B cell (primary cell): Measurements from ENCODE around the gene CHST8. TPM values are rescaled to one million over a fixed set of nuclear protein-coding genes. Genes with fewer than 3 reads are reported as not detected.

Experiments used
- ATAC-seq: fragments of 200-7000 bp; cut with Tn5 transposase; one replicate; pipeline ENCODE4 v1.10.0; 2021; ENCODE audit warnings: low read depth, mild to moderate bottlenecking, moderate number of reproducible peaks, moderate library complexity
- CTCF ChIA-PET: fragments of 350-600 bp; sonication (Branson Sonifier 250); formaldehyde crosslinking; loops from one replicate; lab custom pipeline; 2021; ENCODE audit warnings: antibody characterized with exemption, inconsistent platforms; lab: Charles Lee
- POLR2A ChIA-PET: fragments of 350-600 bp; sonication (Branson Sonifier 250); formaldehyde crosslinking; loops from one replicate; lab custom pipeline; 2021; ENCODE audit warnings: antibody characterized with exemption; lab: Charles Lee
- DNase-seq: peaks from one replicate; pipeline ENCODE4 v3.0.0; 2013
- H2AFZ ChIP-seq: 2 replicates; pipeline ENCODE4 v1.6.1; 2012; ENCODE audit warnings: mild to moderate bottlenecking, low read depth, low read length; ENCODE audit not compliant: insufficient read depth, poor library complexity, severe bottlenecking
- H3K27ac ChIP-seq, 2 donors: 1 replicate in 1 of 2; 2 replicates in 1 of 2; pipeline ENCODE4 v1.5.1; 2012 to 2013; ENCODE audit warnings: low read length in 2 of 2, mild to moderate bottlenecking in 2 of 2, moderate library complexity in 1 of 2
- H3K27me3 ChIP-seq, 4 experiments: fragments of 200-600 bp in 1 of 4; sonication (generic) in 1 of 4; replicated peaks in 1 of 4; 1 replicate in 2 of 4; 2 replicates in 2 of 4; pipeline versions ENCODE4 v1.6.1 to v1.7.0; 2013 to 2016; ENCODE audit warnings: low read length in 3 of 4, mild to moderate bottlenecking in 2 of 4, mixed read lengths in 1 of 4, moderate library complexity in 1 of 4; ENCODE audit not compliant: insufficient read depth in 4 of 4, control insufficient read depth in 3 of 4; ENCODE audit errors: control extremely low read depth in 1 of 4
- H3K36me3 ChIP-seq, 2 experiments: replicated peaks in 1 of 2; 1 replicate in 1 of 2; 2 replicates in 1 of 2; pipeline versions ENCODE4 v1.6.1 to v1.7.1; 2013; ENCODE audit warnings: low read length in 1 of 2; ENCODE audit not compliant: insufficient read depth in 2 of 2, control insufficient read depth in 1 of 2; ENCODE audit errors: control extremely low read depth in 1 of 2, extremely low read depth in 1 of 2
- H3K4me1 ChIP-seq, 2 donors: fragments of 200-600 bp in 1 of 2; sonication (generic) in 1 of 2; 1 replicate in 1 of 2; 2 replicates in 1 of 2; pipeline versions ENCODE4 v1.5.1 to v1.6.1; 2013 to 2017; ENCODE audit warnings: low read length in 2 of 2; ENCODE audit not compliant: control insufficient read depth in 2 of 2, insufficient read depth in 2 of 2
- H3K4me2 ChIP-seq: replicated peaks from 2 replicates; pipeline ENCODE3; 2012; ENCODE audit warnings: mild to moderate bottlenecking, low read depth, low read length; ENCODE audit not compliant: poor library complexity, severe bottlenecking
- H3K4me3 ChIP-seq, 5 experiments: fragments of 200-600 bp in 1 of 5; sonication (generic) in 1 of 5; 1 replicate in 3 of 5; 2 replicates in 2 of 5; pipeline versions ENCODE4 v1.5.1 to v1.7.0; 2011 to 2016; ENCODE audit warnings: low read length in 4 of 5, mild to moderate bottlenecking in 4 of 5, low read depth in 2 of 5, control low read depth in 1 of 5, moderate library complexity in 1 of 5; ENCODE audit not compliant: insufficient read depth in 1 of 5; ENCODE audit errors: control extremely low read depth in 1 of 5, extremely low read depth in 1 of 5
- H3K79me2 ChIP-seq: fragments of 200-600 bp; sonication (generic); one replicate; pipeline ENCODE4 v1.6.0; 2016; ENCODE audit warnings: low read length; ENCODE audit not compliant: control insufficient read depth, insufficient read depth
- H3K9ac ChIP-seq: fragments of 200-600 bp; sonication (generic); 2 replicates; pipeline ENCODE4 v1.6.1; 2017; ENCODE audit warnings: mild to moderate bottlenecking, low read length, moderate library complexity
- H3K9me3 ChIP-seq, 3 donors: one replicate each; pipeline versions ENCODE4 v1.6.1 to v1.7.1; 2013; ENCODE audit warnings: low read length in 2 of 3; ENCODE audit not compliant: control insufficient read depth in 2 of 3, insufficient read depth in 1 of 3; ENCODE audit errors: control extremely low read depth in 1 of 3
- H4K20me1 ChIP-seq: 2 replicates; pipeline ENCODE4 v1.6.0; 2012; ENCODE audit warnings: mild to moderate bottlenecking, low read length; ENCODE audit not compliant: insufficient read depth, control insufficient read depth, poor library complexity, severe bottlenecking
- H3K27ac Mint-ChIP-seq: one replicate; pipeline ENCODE4 v1.8.0; 2021; ENCODE audit warnings: mixed read lengths
- H3K27me3 Mint-ChIP-seq: one replicate; pipeline ENCODE4 v1.8.0; 2021; ENCODE audit warnings: mixed read lengths
- H3K4me1 Mint-ChIP-seq: one replicate; pipeline ENCODE4 v1.8.0; 2021; ENCODE audit warnings: mixed read lengths
- H3K4me3 Mint-ChIP-seq: one replicate; pipeline ENCODE4 v1.8.0; 2021; ENCODE audit warnings: mixed read lengths
- H3K9me3 Mint-ChIP-seq: one replicate; pipeline ENCODE4 v1.8.0; 2022; ENCODE audit warnings: mixed read lengths; ENCODE audit not compliant: insufficient read depth
- CTCF ChIP-seq: fragments of 200-600 bp; IDR thresholded peaks from one replicate; pipeline ENCODE4 v1.8.0; 2022; ENCODE audit warnings: antibody characterized with exemption, mild to moderate bottlenecking
- EZH2 ChIP-seq: IDR thresholded peaks from 2 replicates; pipeline ENCODE4 v1.6.1; 2012; ENCODE audit warnings: borderline replicate concordance, low read depth, mild to moderate bottlenecking, moderate library complexity, low read length; ENCODE audit not compliant: insufficient read depth, poor library complexity, severe bottlenecking
- WGBS: methylation state at CpG from one replicate; pipeline ENCODE4 v1.1.5; 2013; ENCODE audit warnings: missing lambda C conversion rate; ENCODE audit not compliant: insufficient coverage; 5-methylcytosine and 5-hydroxymethylcytosine counted together
- intact Hi-C: fragments of 100-400 bp; cut with micrococcal nuclease; formaldehyde crosslinking; loops from one replicate; pipeline ENCODE4 v1.10.0; 2022
- polyA plus RNA-seq: library from polyadenylated mRNA; depleted of rRNA; stranded (reverse); fragments of >200 nt; gene quantifications from 2 replicates; pipeline ENCODE4 v1.2.3, GENCODE V29; 2012
- total RNA-seq, 2 donors: library from RNA; stranded (reverse); fragments of 120-200 nt in 1 of 2; gene quantifications; 1 replicate in 1 of 2; 2 replicates in 1 of 2; pipeline versions ENCODE4 v1.2.3 to v1.2.4, GENCODE V29; 2013 to 2022

The CHST8 gene
- total and polyA plus RNA-seq, 2 donors (not counting 1 experiment from before 2014, with no cell fraction given) = not detected

GRCh38 chr19:33777753-33778088, 156.0 kb downstream of the CHST8 start:
- no peaks in the 10 kb centered on the region for H4K20me1 ChIP-seq
- peaks cover 3 to 4% of the 10 kb centered on the region in 2 donors for H3K4me1 ChIP-seq
- TF ChIP-seq EZH2 = no peak
- TF ChIP-seq CTCF = no peak
- peaks cover 0 to 27% (median 2%) of the 10 kb centered on the region in 4 experiments for H3K27me3 ChIP-seq
- H2AFZ ChIP-seq = peak overlapping the region; percentile 54
- POLR2A ChIA-PET = no interaction called here
- no peak overlapping the region for H3K27ac ChIP-seq
- H3K27ac Mint-ChIP-seq = no peak overlapping the region
- no peaks in the 10 kb centered on the region for H3K9me3 Mint-ChIP-seq
- 51% methylated on average over 17 of the region's 17 CpGs for WGBS
- H3K4me2 ChIP-seq = peak overlapping the region; percentile 39
- intact Hi-C loops = loop anchor here (1.0 kb wide), 1 partner anchor 221 kb away; no protein-coding TSS in a partner anchor
- H3K9me3 ChIP-seq = peaks cover 0 to 14% (median 0%) of the 10 kb centered on the region in 3 donors
- CTCF ChIA-PET = interaction anchor here (0.6 to 1.9 kb wide), 36 partner anchors 9 to 935 kb away, joined by 3 to 38 read pairs (median 4); no protein-coding TSS in a partner anchor
- H3K79me2 ChIP-seq = no peaks in the 10 kb centered on the region
- DNase-seq = no peak
- H3K4me3 Mint-ChIP-seq = no peak overlapping the region
- peaks cover 49% of the 10 kb centered on the region for H3K27me3 Mint-ChIP-seq
- no peaks in the 10 kb centered on the region for H3K36me3 ChIP-seq
- ATAC-seq = no peak
- H3K9ac ChIP-seq = no peak overlapping the region
- no peak overlapping the region for H3K4me3 ChIP-seq
- peaks cover 7% of the 10 kb centered on the region for H3K4me1 Mint-ChIP-seq

GRCh38 chr19:33778089-33778791, 156.5 kb downstream of the CHST8 start:
- Histone ChIP-seq H3K79me2 (no peaks in the 10 kb centered on the region), H3K36me3 (no peaks in the 10 kb centered on the region), H3K27ac (no peak overlapping the region), H2AFZ (peak overlapping the region; percentile 54), H3K4me1 (peaks cover 3 to 4% of the 10 kb centered on the region in 2 donors), H3K9ac (no peak overlapping the region), H3K4me3 (no peak overlapping the region), H3K9me3 (peaks cover 0 to 14% (median 0%) of the 10 kb centered on the region in 3 donors), H4K20me1 (no peaks in the 10 kb centered on the region), H3K4me2 (peak overlapping the region; percentile 39), H3K27me3 (peaks cover 0 to 27% (median 2%) of the 10 kb centered on the region in 4 experiments)
- ATAC-seq (peak; percentile 100), DNase-seq (peak; percentile 87)
- Mint-ChIP-seq H3K4me1 (peaks cover 7% of the 10 kb centered on the region), H3K27ac (no peak overlapping the region), H3K27me3 (peaks cover 50% of the 10 kb centered on the region), H3K4me3 (no peak overlapping the region), H3K9me3 (no peaks in the 10 kb centered on the region)
- WGBS = 25% methylated on average over 49 of the region's 49 CpGs
- intact Hi-C loops = loop anchor here (1.0 kb wide), 1 partner anchor 220 kb away; no protein-coding TSS in a partner anchor
- POLR2A ChIA-PET = no interaction called here
- TF ChIP-seq CTCF = peak; percentile 100
- TF ChIP-seq EZH2 = no peak
- CTCF ChIA-PET = interaction anchor here (0.6 to 1.9 kb wide), 37 partner anchors 8 to 934 kb away, joined by 3 to 38 read pairs (median 4); no protein-coding TSS in a partner anchor
